ENCODE results near the gene ITPRIP. TPM values are rescaled to one million over a fixed set of nuclear protein-coding genes. Genes with fewer than 3 reads are reported as not detected.

Gene ITPRIP
- total and polyA plus RNA-seq, 2 donors from 2014 or later: 9.0 to 21.6 TPM

GRCh38 chr10:104274762-104275721 is 63.2 kb downstream of the ITPRIP start:
- H3K36me3 ChIP-seq (ENCODE audit: control insufficient read depth in 2 of 3, insufficient read depth in 3 of 3, low read length in 3 of 3): peaks cover 0 to 2% (median 0%) of the 10 kb centered on the region in 3 donors
- peak overlapping the region in 2 of 3 donors; percentile 44 to 58 for H3K9ac ChIP-seq (ENCODE audit: low read length in 3 of 3)
- peak; percentile 73 for TF ChIP-seq CTCF (IDR thresholded peaks at IDR 0.05; ENCODE audit: borderline replicate concordance, extremely low read depth, insufficient read depth)
- no peaks in the 10 kb centered on the region for H3K4me1 ChIP-seq (ENCODE audit: control insufficient read depth in 2 of 3, insufficient read depth in 2 of 3, low read depth in 1 of 3, low read length in 3 of 3)
- peak overlapping the region; percentile 5 to 46 for H3K27ac ChIP-seq (ENCODE audit: low read depth in 2 of 2, low read length in 2 of 2)
- intact Hi-C loops (cut with DNase I): no loop called here
- peak overlapping the region; percentile 58 to 68 (median 62) for H3K4me3 ChIP-seq (ENCODE audit: low read length in 3 of 3)
- DNase-seq (peak; percentile 75 to 86 (median 82)), FAIRE-seq (no peak)
- no peaks in the 10 kb centered on the region for H3K27me3 ChIP-seq (ENCODE audit: control insufficient read depth, insufficient read depth, low read length)
- H3K9me3 ChIP-seq (ENCODE audit: control insufficient read depth in 2 of 3, insufficient read depth in 1 of 3, low read length in 3 of 3): no peaks in the 10 kb centered on the region

GRCh38 chr10:104273899-104274575 is 64.2 kb downstream of the ITPRIP start:
- H3K27me3 ChIP-seq (ENCODE audit: control insufficient read depth, insufficient read depth, low read length): no peaks in the 10 kb centered on the region
- peak overlapping the region in 2 of 3 donors; percentile 29 to 62 for H3K4me3 ChIP-seq (ENCODE audit: low read length in 3 of 3)
- intact Hi-C loops (cut with DNase I): no loop called here
- no peaks in the 10 kb centered on the region for H3K9me3 ChIP-seq (ENCODE audit: control insufficient read depth in 2 of 3, insufficient read depth in 1 of 3, low read length in 3 of 3)
- TF ChIP-seq CTCF (IDR thresholded peaks at IDR 0.05; ENCODE audit: borderline replicate concordance, extremely low read depth, insufficient read depth): no peak
- H3K27ac ChIP-seq (ENCODE audit: low read depth in 2 of 2, low read length in 2 of 2): no peak overlapping the region
- H3K36me3 ChIP-seq (ENCODE audit: control insufficient read depth in 2 of 3, insufficient read depth in 3 of 3, low read length in 3 of 3): no peaks in the 10 kb centered on the region
- DNase-seq (no peak), FAIRE-seq (no peak)
- no peaks in the 10 kb centered on the region for H3K4me1 ChIP-seq (ENCODE audit: control insufficient read depth in 2 of 3, insufficient read depth in 2 of 3, low read depth in 1 of 3, low read length in 3 of 3)
- no peak overlapping the region for H3K9ac ChIP-seq (ENCODE audit: low read length in 3 of 3)

GRCh38 chr10:104273286-104273685 is 65.0 kb downstream of the ITPRIP start:
- TF ChIP-seq CTCF (IDR thresholded peaks at IDR 0.05; ENCODE audit: borderline replicate concordance, extremely low read depth, insufficient read depth): no peak
- peaks cover 0 to under 1% (median 0%) of the 10 kb centered on the region in 3 donors for H3K4me1 ChIP-seq (ENCODE audit: control insufficient read depth in 2 of 3, insufficient read depth in 2 of 3, low read depth in 1 of 3, low read length in 3 of 3)
- H3K4me3 ChIP-seq (ENCODE audit: low read length in 3 of 3): no peak overlapping the region
- no peak overlapping the region for H3K9ac ChIP-seq (ENCODE audit: low read length in 3 of 3)
- no peaks in the 10 kb centered on the region for H3K36me3 ChIP-seq (ENCODE audit: control insufficient read depth in 2 of 3, insufficient read depth in 3 of 3, low read length in 3 of 3)
- H3K27me3 ChIP-seq (ENCODE audit: control insufficient read depth, insufficient read depth, low read length): no peaks in the 10 kb centered on the region
- H3K27ac ChIP-seq (ENCODE audit: low read depth in 2 of 2, low read length in 2 of 2): no peak overlapping the region
- DNase-seq: no peak
- H3K9me3 ChIP-seq (ENCODE audit: control insufficient read depth in 2 of 3, insufficient read depth in 1 of 3, low read length in 3 of 3): no peaks in the 10 kb centered on the region
- FAIRE-seq: no peak
- intact Hi-C loops (cut with DNase I): no loop called here
